Naive thymus-derived CD4-positive, alpha-beta T cell (primary cell): ENCODE data around the gene TGFBR3. TPM values are rescaled to one million over a fixed set of nuclear protein-coding genes. Genes with fewer than 3 reads are reported as not detected.
A peak's percentile ranks its signal among the peaks of the same experiment; 100 is the strongest.
"Not testable (repeated sequence)": the region's sequence is repeated elsewhere in the genome, so short reads cannot be mapped to it uniquely, and the experiment has no call there.

Experiments used
- ATAC-seq: fragments of 150-1000 bp; cut with Tn5 transposase; 2 replicates; pipeline ENCODE4 v1.10.0; 2021; ENCODE audit warnings: mild to moderate bottlenecking, moderate library complexity
- CTCF ChIA-PET: fragments of 350-600 bp; sonication (Branson Sonifier 250); formaldehyde crosslinking; loops from one replicate; lab custom pipeline; 2021; ENCODE audit warnings: antibody characterized with exemption; lab: Charles Lee
- POLR2A ChIA-PET: fragments of 350-600 bp; sonication (Branson Sonifier 250); formaldehyde crosslinking; loops from one replicate; lab custom pipeline; 2021; ENCODE audit warnings: antibody characterized with exemption, inconsistent platforms; lab: Charles Lee
- DNase-seq, 9 donors: peaks; one replicate each; pipeline versions ENCODE4 v3.0.0 to v3.0.0-alpha.2; 2020 to 2022; ENCODE audit warnings: mixed read lengths in 1 of 9
- H3K27ac ChIP-seq: one replicate; pipeline ENCODE4 v1.7.0; 2013; ENCODE audit warnings: mild to moderate bottlenecking, low read depth, low read length, moderate library complexity
- H3K27me3 ChIP-seq, 2 donors: one replicate each; pipeline ENCODE4 v1.7.0; 2013; ENCODE audit warnings: low read length in 2 of 2, mild to moderate bottlenecking in 2 of 2, moderate library complexity in 2 of 2; ENCODE audit not compliant: control insufficient read depth in 2 of 2, insufficient read depth in 2 of 2
- H3K36me3 ChIP-seq, 3 experiments: 1 replicate in 2 of 3; 2 replicates in 1 of 3; pipeline ENCODE4 v1.7.0; 2013; ENCODE audit warnings: low read length in 3 of 3, mild to moderate bottlenecking in 3 of 3, moderate library complexity in 1 of 3; ENCODE audit not compliant: insufficient read depth in 3 of 3, control insufficient read depth in 2 of 3
- H3K4me1 ChIP-seq, 2 donors: one replicate each; pipeline ENCODE4 v1.7.0; 2013; ENCODE audit warnings: low read length in 2 of 2, mild to moderate bottlenecking in 2 of 2, moderate library complexity in 1 of 2; ENCODE audit not compliant: control insufficient read depth in 2 of 2, insufficient read depth in 2 of 2
- H3K4me3 ChIP-seq: 2 replicates; pipeline ENCODE4 v1.7.0; 2013; ENCODE audit warnings: mild to moderate bottlenecking, low read length
- H3K9me3 ChIP-seq, 3 experiments: 1 replicate in 2 of 3; 2 replicates in 1 of 3; pipeline ENCODE4 v1.7.0; 2013; ENCODE audit warnings: low read length in 3 of 3; ENCODE audit not compliant: control insufficient read depth in 2 of 3
- H3K27ac Mint-ChIP-seq, 9 donors: one replicate each; pipeline ENCODE4 v1.8.0; 2020 to 2022; ENCODE audit warnings: mixed read lengths in 9 of 9, mild to moderate bottlenecking in 8 of 9, moderate library complexity in 5 of 9, inconsistent platforms in 2 of 9
- H3K27me3 Mint-ChIP-seq, 5 donors: one replicate each; pipeline ENCODE4 v1.8.0; 2021 to 2022; ENCODE audit warnings: mixed read lengths in 5 of 5, mild to moderate bottlenecking in 1 of 5
- H3K36me3 Mint-ChIP-seq, 5 donors: one replicate each; pipeline ENCODE4 v1.8.0; 2020 to 2022; ENCODE audit warnings: mixed read lengths in 5 of 5, mild to moderate bottlenecking in 3 of 5, inconsistent platforms in 1 of 5
- H3K4me1 Mint-ChIP-seq, 7 donors: one replicate each; pipeline ENCODE4 v1.8.0; 2020 to 2022; ENCODE audit warnings: mixed read lengths in 7 of 7, mild to moderate bottlenecking in 3 of 7, inconsistent platforms in 1 of 7
- H3K4me3 Mint-ChIP-seq, 10 donors: one replicate each; pipeline ENCODE4 v1.8.0; 2020 to 2022; ENCODE audit warnings: mild to moderate bottlenecking in 10 of 10, mixed read lengths in 10 of 10, moderate library complexity in 6 of 10, inconsistent platforms in 2 of 10
- H3K9me3 Mint-ChIP-seq, 11 donors: one replicate each; pipeline ENCODE4 v1.8.0; 2020 to 2022; ENCODE audit warnings: mixed read lengths in 11 of 11, mild to moderate bottlenecking in 4 of 11, inconsistent platforms in 1 of 11, moderate library complexity in 1 of 11
- intact Hi-C, 2 donors: fragments of 100-400 bp; cut with micrococcal nuclease; formaldehyde crosslinking; loops; one replicate each; pipeline ENCODE4 v1.15.1; 2023
- polyA plus RNA-seq, 2 donors: library from polyadenylated mRNA; unstranded; fragments of 300-500 nt; fragmentation: Illumina TruSeq; gene quantifications; one replicate each; pipeline ENCODE4 v1.2.3, GENCODE V29; 2021
- total RNA-seq, 6 experiments: library from RNA in 5 of 6; stranded (reverse) in 5 of 6; gene quantifications; 1 replicate in 5 of 6; 2 replicates in 1 of 6; pipeline ENCODE4 v1.2.3 and lab custom pipeline; 2021 to 2026

TGFBR3 gene
- total and polyA plus RNA-seq, 7 experiments from 2014 or later: 9.4 to 36.3 (median 11.4) TPM

DNA sequence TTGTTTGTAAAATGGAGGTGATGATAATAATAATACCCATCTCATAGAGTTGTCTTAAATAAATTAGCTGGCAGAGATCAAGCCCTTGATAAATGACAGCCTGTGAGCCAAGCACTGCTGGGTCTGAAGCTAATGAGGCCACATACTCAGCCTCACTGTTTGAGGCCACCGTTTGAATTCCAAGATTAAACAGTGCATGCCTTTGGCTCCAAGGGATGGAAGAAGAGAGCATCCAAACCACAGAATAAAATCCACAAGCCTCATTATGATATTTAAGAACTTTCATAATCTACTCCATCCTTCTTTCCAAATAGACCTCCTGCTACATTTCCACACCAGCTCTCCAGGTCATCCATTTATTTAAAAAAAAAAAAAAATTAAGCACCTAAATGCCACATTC is 29.0 kb downstream of the TGFBR3 start:
- POLR2A ChIA-PET: interaction anchor here (0.7 kb wide), 1 partner anchor 9 kb away, joined by 3 read pairs; no protein-coding TSS in a partner anchor
- Mint-ChIP-seq H3K27ac (no peak overlapping the region), H3K4me1 (peaks cover 0 to 5% (median 0%) of the 10 kb centered on the region in 7 donors), H3K4me3 (no peak overlapping the region), H3K27me3 (no peaks in the 10 kb centered on the region), H3K9me3 (peaks cover 0 to 4% (median 0%) of the 10 kb centered on the region in 11 donors), H3K36me3 (peaks cover 0 to 13% (median 8%) of the 10 kb centered on the region in 5 donors)
- no peak for ATAC-seq
- H3K27me3 ChIP-seq: no peaks in the 10 kb centered on the region
- H3K9me3 ChIP-seq: no peaks in the 10 kb centered on the region
- no peak overlapping the region for H3K27ac ChIP-seq
- CTCF ChIA-PET: no interaction called here
- no peak overlapping the region for H3K4me3 ChIP-seq
- H3K4me1 ChIP-seq: no peaks in the 10 kb centered on the region
- intact Hi-C loops: no loop called here
- no peaks in the 10 kb centered on the region for H3K36me3 ChIP-seq
- no peak for DNase-seq

DNA sequence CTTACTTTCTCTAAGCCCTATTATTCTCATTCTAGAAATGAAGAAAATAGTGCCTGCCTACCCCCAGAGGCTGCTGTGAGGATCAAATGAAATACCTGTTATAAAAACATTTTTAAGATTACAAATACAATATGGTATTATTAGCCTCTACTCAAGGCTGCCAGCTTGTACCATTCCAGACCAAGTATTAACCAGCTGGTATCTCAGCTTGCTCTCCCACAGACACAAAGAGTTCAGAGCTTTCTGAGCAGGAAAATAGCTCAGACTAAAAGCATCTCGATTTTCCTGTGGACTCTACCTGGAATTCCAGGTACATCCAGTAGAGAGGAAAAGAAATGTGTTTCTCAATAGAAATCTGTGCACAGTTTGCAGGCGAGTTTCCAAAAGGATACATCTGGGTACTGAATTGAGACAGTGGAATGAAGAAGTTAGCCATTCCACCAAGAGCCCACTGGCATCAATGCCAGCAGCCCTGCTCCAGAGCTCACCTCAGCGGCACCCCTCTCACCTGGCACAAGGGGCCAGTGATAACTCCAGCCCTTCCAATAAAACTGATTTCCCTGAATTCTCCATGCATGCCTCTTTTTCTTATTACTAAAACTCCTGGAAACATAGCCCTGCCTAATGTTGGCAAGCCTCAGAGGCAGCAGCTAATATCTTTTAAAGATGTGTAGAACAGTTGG is 31.0 kb downstream of the TGFBR3 start:
- Mint-ChIP-seq H3K27me3 (peaks cover 0 to 2% (median 0%) of the 10 kb centered on the region in 5 donors), H3K4me1 (peaks cover 0 to 13% (median 0%) of the 10 kb centered on the region in 7 donors), H3K27ac (no peak overlapping the region), H3K36me3 (peaks cover 0 to 10% (median 7%) of the 10 kb centered on the region in 5 donors), H3K9me3 (peaks cover 0 to 4% (median 0%) of the 10 kb centered on the region in 11 donors), H3K4me3 (no peak overlapping the region)
- POLR2A ChIA-PET: interaction anchor here (0.7 kb wide), 1 partner anchor 9 kb away, joined by 4 read pairs; no protein-coding TSS in a partner anchor
- H3K27me3 ChIP-seq: no peaks in the 10 kb centered on the region
- CTCF ChIA-PET: interaction anchor here (1.1 kb wide), 1 partner anchor 29 kb away, joined by 3 read pairs; no protein-coding TSS in a partner anchor
- intact Hi-C loops: loop anchor here in 1 of 2 donors (1.0 kb wide), 1 partner anchor 20 kb away; no protein-coding TSS in a partner anchor
- no peaks in the 10 kb centered on the region for H3K9me3 ChIP-seq
- no peaks in the 10 kb centered on the region for H3K36me3 ChIP-seq
- no peak overlapping the region for H3K27ac ChIP-seq
- DNase-seq: no peak
- H3K4me1 ChIP-seq: no peaks in the 10 kb centered on the region
- no peak for ATAC-seq
- no peak overlapping the region for H3K4me3 ChIP-seq

DNA sequence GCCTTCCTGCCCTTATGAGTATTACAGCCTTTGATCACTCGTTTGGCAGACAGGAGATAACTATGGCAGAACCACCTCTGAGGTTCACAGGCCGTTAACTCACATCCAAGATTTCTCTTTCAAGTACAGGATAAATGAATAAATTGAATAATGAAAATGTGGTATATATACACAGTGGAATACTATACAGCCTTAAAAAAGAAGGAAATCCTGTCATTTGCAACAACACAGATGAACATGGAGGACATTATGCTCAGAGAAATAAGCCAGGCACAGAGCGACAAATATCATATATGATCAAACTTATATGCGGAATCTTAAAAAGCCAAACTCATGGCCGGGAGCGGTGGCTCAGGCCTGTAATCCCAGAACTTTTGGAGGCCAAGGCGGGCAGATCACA is 32.6 kb downstream of the TGFBR3 start:
- Histone ChIP-seq H3K36me3 (no peaks in the 10 kb centered on the region), H3K4me1 (no peaks in the 10 kb centered on the region), H3K4me3 (no peak overlapping the region), H3K9me3 (no peaks in the 10 kb centered on the region), H3K27me3 (no peaks in the 10 kb centered on the region), H3K27ac (no peak overlapping the region)
- no peak for ATAC-seq
- intact Hi-C loops: no loop called here
- Mint-ChIP-seq H3K36me3 (peaks cover 0 to 7% (median 4%) of the 10 kb centered on the region in 5 donors), H3K4me1 (peaks cover 0 to 17% (median 0%) of the 10 kb centered on the region in 7 donors), H3K4me3 (no peak overlapping the region), H3K9me3 (peaks cover 0 to 4% (median 0%) of the 10 kb centered on the region in 11 donors), H3K27ac (peak overlapping the region in 1 of 9 donors; percentile 33), H3K27me3 (peaks cover 0 to 3% (median 0%) of the 10 kb centered on the region in 5 donors)
- ChIA-PET POLR2A (no interaction called here), CTCF (no interaction called here)
- no peak for DNase-seq

DNA sequence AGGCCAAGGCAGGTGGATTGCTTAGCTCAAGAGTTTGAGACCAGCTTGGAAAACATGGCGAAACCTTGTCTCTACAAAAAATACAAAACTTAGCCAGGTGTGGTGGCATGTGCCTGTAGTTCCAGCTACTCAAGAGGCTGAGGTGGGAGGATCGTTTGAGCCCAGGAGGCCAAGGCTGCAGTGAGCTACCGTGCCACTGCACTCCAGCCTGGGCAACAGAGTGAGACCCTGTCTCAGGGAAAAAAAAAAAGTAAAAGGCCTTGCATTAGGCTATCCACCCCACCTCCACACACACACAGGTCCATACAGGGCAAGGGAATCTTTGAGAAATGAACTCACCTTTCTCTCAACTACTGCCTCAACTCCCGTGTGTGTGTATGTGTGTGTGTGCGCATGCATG is 33.9 kb downstream of the TGFBR3 start:
- H3K4me3 ChIP-seq, H3K27ac ChIP-seq, intact Hi-C loops, H3K36me3 Mint-ChIP-seq, H3K27me3 Mint-ChIP-seq, H3K9me3 ChIP-seq, POLR2A ChIA-PET, CTCF ChIA-PET, H3K9me3 Mint-ChIP-seq, H3K27me3 ChIP-seq, ATAC-seq, H3K36me3 ChIP-seq, DNase-seq, H3K4me3 Mint-ChIP-seq, H3K4me1 ChIP-seq: not testable (repeated sequence)
- H3K27ac Mint-ChIP-seq: peak overlapping the region in 1 of 9 donors; percentile 59
- peaks cover 0 to 21% (median 0%) of the 10 kb centered on the region in 7 donors for H3K4me1 Mint-ChIP-seq

DNA sequence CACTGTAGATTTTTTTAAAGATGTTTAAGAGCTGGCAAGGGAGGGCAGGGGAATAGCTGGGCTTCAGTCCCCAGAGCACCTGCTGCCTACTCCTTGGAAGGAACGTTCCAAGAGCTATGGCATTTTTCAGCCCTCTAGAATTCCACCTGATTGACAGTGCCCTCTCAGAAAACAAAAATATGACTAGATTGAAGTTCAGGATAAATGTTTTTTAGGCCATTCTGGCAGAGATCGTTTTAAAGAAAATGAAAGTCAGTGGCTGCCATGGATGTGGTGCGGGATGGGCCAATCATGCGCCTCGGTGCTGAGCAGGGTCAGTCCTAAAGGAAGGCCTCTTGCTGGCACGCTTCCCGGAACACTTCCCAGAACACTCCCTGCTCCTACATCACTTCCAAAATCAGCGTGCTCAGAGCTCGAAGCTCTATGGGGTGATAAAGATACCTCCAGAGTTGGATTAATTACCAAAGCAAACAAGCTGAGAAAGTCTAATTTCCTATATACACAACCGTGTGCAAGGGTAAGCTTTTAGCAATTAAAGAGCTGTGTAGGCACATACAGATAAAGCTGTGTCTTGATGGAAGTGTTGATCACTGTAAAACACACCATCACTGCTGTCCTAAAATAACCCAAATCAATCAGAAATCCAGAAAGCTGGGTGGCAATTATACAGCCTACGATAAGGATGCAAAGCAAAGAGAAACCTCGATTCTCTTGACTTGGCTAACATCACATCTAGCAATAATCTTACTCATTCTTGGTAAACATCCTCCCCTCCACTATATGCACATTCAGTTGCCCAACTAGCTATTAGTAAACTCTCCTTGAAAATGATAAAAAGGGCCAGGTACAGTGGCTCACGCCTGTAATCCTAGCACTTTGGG is 34.6 kb downstream of the TGFBR3 start:
- intact Hi-C loops: no loop called here
- DNase-seq (no peak), ATAC-seq (no peak)
- ChIA-PET POLR2A (no interaction called here), CTCF (interaction anchor here (0.6 kb wide), 1 partner anchor 38 kb away, joined by 3 read pairs; no protein-coding TSS in a partner anchor)
- Mint-ChIP-seq H3K27me3 (peaks cover 0 to 3% (median 0%) of the 10 kb centered on the region in 5 donors), H3K27ac (peak overlapping the region in 2 of 9 donors; percentile 4 to 59), H3K4me3 (no peak overlapping the region), H3K4me1 (peaks cover 0 to 26% (median 5%) of the 10 kb centered on the region in 7 donors), H3K36me3 (peaks cover 0 to 7% (median 4%) of the 10 kb centered on the region in 5 donors), H3K9me3 (peaks cover 0 to 4% (median 0%) of the 10 kb centered on the region in 11 donors)
- H3K36me3 ChIP-seq: no peaks in the 10 kb centered on the region
- H3K4me3 ChIP-seq: no peak overlapping the region
- no peaks in the 10 kb centered on the region for H3K27me3 ChIP-seq
- no peak overlapping the region for H3K27ac ChIP-seq
- no peaks in the 10 kb centered on the region for H3K9me3 ChIP-seq
- H3K4me1 ChIP-seq: no peaks in the 10 kb centered on the region

DNA sequence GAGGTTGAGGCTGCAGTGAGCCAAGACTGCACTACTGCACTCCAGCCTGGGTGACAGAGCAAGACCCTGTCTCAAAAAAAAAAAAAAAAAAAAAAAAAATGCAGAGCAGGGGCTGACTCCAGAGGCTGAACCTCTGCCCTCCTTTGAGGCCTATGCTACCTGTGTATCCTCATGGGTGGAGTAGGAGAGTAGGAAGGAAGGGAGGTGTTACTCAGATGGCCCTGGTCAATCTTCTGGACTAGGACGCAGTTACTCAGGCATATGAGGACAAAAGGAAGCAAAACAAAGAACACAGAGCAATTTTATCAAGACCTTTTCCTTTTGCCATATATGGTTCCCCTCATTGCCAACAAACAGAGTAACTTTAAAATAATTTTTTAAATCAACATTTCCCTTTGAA is 35.2 kb downstream of the TGFBR3 start:
- H3K4me1 Mint-ChIP-seq: peaks cover 0 to 31% (median 5%) of the 10 kb centered on the region in 7 donors
- intact Hi-C loops: no loop called here
- DNase-seq: no peak
- peaks cover 0 to 4% (median 0%) of the 10 kb centered on the region in 11 donors for H3K9me3 Mint-ChIP-seq
- ChIA-PET POLR2A (no interaction called here), CTCF (interaction anchor here (0.6 kb wide), 1 partner anchor 38 kb away, joined by 3 read pairs; no protein-coding TSS in a partner anchor)
- H3K36me3 Mint-ChIP-seq: peaks cover 0 to 7% (median 4%) of the 10 kb centered on the region in 5 donors
- peak overlapping the region in 1 of 9 donors; percentile 59 for H3K27ac Mint-ChIP-seq
- H3K27ac ChIP-seq: no peak overlapping the region
- H3K4me1 ChIP-seq: peaks cover 0 to 6% of the 10 kb centered on the region in 2 donors
- no peaks in the 10 kb centered on the region for H3K36me3 ChIP-seq
- no peaks in the 10 kb centered on the region for H3K9me3 ChIP-seq
- no peak for ATAC-seq
- no peaks in the 10 kb centered on the region for H3K27me3 ChIP-seq
- no peak overlapping the region for H3K4me3 Mint-ChIP-seq
- H3K27me3 Mint-ChIP-seq: peaks cover 0 to 3% (median 0%) of the 10 kb centered on the region in 5 donors
- H3K4me3 ChIP-seq: no peak overlapping the region
